Cardiac muscle cell (in vitro differentiated cells and primary cell): ENCODE results near the gene CXADR. TPM values are rescaled to one million over a fixed set of nuclear protein-coding genes. Genes with fewer than 3 reads are reported as not detected.

Experiments
- DNase-seq, 2 donors: peaks; one replicate each; pipeline versions ENCODE4 v3.0.0 to v3.0.0-alpha.2; 2010 to 2017; ENCODE audit warnings: low read depth in 1 of 2, low spot score in 1 of 2
- H3K27ac ChIP-seq: fragments of 200-600 bp; sonication (generic); 2 replicates; pipeline ENCODE4 v1.5.1; 2016
- H3K27me3 ChIP-seq: fragments of 200-600 bp; sonication (generic); 2 replicates; pipeline ENCODE4 v1.6.0; 2016; ENCODE audit warnings: control low read depth
- H3K36me3 ChIP-seq: fragments of 200-600 bp; sonication (generic); 2 replicates; pipeline ENCODE4 v1.5.1; 2016; ENCODE audit warnings: control low read depth
- H3K4me1 ChIP-seq: fragments of 200-600 bp; sonication (generic); 2 replicates; pipeline ENCODE4 v1.8.1; 2017; ENCODE audit warnings: low read depth, mild to moderate bottlenecking, mixed run types
- H3K4me3 ChIP-seq: fragments of 200-600 bp; sonication (generic); 2 replicates; pipeline ENCODE4 v1.5.1; 2016; ENCODE audit warnings: mild to moderate bottlenecking
- H3K9me3 ChIP-seq: fragments of 200-600 bp; sonication (generic); 2 replicates; pipeline ENCODE4 v1.5.1; 2017; ENCODE audit warnings: low read depth, mild to moderate bottlenecking, control low read depth
- polyA plus RNA-seq: library from polyadenylated mRNA; unstranded; fragments of >200 nt; fragmentation: Nextera tagmentation; extraction: Ambion mirVana; gene quantifications from 2 replicates; pipeline ENCODE4 v1.2.1, GENCODE V29; 2016
- total RNA-seq: library from RNA; depleted of rRNA; stranded (reverse); fragments of >200 nt; gene quantifications from 2 replicates; pipeline ENCODE4 v1.2.3, GENCODE V29; 2016
- TF ChIP-seq, protein P1 (sequence below): IDR thresholded peaks from 2 replicates; pipeline ENCODE4 v1.5.1; 2012; ENCODE audit warnings: low read depth, mild to moderate bottlenecking, low read length

Gene CXADR
- total and polyA plus RNA-seq, 2 experiments from 2014 or later, result 49.6 to 57.1 TPM

DNA sequence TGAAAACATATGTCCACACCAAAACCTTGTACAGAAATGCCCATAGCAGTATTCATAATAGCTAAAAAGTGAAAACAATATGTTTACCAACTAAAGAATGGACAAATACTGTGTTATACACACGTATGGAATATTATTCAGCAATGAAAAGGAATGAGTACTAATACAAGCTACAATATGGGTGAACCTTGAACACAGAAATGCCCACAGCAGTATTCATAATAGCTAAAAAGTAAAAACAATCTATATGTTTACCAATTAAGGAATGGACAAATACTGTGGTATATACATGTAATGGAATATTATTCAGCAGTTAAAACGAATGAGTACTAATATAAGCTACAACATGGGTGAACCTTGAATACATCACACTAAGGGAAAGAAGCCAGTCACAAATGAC lies 96.8 kb downstream of the CXADR start:
- H3K27ac ChIP-seq, result no peak overlapping the region
- no peak for DNase-seq
- H3K9me3 ChIP-seq, result no peaks in the 10 kb centered on the region
- H3K4me3 ChIP-seq, result no peak overlapping the region
- peaks cover 6% of the 10 kb centered on the region for H3K36me3 ChIP-seq
- no peaks in the 10 kb centered on the region for H3K27me3 ChIP-seq
- TF ChIP-seq, protein P1, sequence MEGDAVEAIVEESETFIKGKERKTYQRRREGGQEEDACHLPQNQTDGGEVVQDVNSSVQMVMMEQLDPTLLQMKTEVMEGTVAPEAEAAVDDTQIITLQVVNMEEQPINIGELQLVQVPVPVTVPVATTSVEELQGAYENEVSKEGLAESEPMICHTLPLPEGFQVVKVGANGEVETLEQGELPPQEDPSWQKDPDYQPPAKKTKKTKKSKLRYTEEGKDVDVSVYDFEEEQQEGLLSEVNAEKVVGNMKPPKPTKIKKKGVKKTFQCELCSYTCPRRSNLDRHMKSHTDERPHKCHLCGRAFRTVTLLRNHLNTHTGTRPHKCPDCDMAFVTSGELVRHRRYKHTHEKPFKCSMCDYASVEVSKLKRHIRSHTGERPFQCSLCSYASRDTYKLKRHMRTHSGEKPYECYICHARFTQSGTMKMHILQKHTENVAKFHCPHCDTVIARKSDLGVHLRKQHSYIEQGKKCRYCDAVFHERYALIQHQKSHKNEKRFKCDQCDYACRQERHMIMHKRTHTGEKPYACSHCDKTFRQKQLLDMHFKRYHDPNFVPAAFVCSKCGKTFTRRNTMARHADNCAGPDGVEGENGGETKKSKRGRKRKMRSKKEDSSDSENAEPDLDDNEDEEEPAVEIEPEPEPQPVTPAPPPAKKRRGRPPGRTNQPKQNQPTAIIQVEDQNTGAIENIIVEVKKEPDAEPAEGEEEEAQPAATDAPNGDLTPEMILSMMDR, result no peak
- H3K4me1 ChIP-seq, result peaks cover 7% of the 10 kb centered on the region

DNA sequence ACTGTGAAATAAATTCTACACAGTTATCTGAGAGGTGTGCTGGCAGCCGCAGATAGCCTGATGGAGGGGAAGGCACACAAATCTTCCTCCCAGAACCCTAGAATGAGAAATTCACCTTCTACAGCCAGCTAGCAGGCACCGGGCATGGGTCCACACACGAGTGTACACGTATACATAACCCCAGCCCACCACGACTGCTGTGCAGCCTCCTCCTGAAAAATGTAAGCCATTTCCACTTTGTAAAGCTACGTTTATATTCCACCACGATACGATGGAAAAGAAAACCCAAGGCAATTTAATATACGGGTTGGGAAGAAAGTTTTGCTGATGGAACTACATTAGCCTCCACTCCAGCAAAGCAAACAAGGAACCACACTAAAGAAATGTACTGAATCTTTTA lies 98.1 kb downstream of the CXADR start:
- peak in 1 of 2 donors; percentile 22 for DNase-seq
- Histone ChIP-seq H3K27me3 (no peaks in the 10 kb centered on the region), H3K36me3 (peaks cover 3% of the 10 kb centered on the region), H3K4me3 (peak overlapping the region; percentile 96), H3K9me3 (no peaks in the 10 kb centered on the region), H3K4me1 (peaks cover 7% of the 10 kb centered on the region), H3K27ac (no peak overlapping the region)
- TF ChIP-seq, protein P1, result no peak

DNA sequence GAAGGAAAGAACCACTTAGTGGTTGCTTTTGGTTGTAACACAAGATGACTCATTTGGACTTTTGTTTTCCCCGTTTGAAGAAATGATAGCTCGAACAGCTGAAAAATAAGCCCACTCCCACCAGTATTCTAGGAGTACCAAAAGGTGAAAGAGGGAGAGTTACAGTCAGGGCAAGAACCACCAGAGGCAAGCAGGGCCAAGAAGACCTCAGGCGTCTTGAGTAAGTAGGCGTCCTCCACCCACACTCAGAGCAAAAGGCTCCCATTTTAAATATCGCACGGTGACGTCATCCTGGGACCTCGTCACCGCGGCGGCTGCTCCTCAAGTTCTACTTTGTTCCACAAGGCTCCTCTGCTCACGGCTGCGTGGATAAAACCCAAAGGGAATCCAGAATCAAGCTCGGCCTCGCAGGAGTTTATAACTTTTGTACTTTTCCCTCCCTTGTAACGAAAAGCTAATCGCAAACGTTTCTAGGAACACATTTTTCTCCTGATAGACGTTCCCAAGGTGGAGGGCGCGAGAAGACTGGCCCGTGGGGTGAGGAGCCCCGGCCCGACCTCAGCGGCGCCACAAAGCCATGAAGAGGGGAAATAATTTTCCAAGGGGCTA lies 98.7 kb downstream of the CXADR start:
- H3K4me3 ChIP-seq, result peak overlapping the region; percentile 96
- no peaks in the 10 kb centered on the region for H3K36me3 ChIP-seq
- H3K27ac ChIP-seq, result no peak overlapping the region
- TF ChIP-seq, protein P1, result no peak
- DNase-seq, result peak; percentile 61 to 94
- H3K9me3 ChIP-seq, result no peaks in the 10 kb centered on the region
- H3K4me1 ChIP-seq, result peaks cover 7% of the 10 kb centered on the region
- H3K27me3 ChIP-seq, result no peaks in the 10 kb centered on the region

DNA sequence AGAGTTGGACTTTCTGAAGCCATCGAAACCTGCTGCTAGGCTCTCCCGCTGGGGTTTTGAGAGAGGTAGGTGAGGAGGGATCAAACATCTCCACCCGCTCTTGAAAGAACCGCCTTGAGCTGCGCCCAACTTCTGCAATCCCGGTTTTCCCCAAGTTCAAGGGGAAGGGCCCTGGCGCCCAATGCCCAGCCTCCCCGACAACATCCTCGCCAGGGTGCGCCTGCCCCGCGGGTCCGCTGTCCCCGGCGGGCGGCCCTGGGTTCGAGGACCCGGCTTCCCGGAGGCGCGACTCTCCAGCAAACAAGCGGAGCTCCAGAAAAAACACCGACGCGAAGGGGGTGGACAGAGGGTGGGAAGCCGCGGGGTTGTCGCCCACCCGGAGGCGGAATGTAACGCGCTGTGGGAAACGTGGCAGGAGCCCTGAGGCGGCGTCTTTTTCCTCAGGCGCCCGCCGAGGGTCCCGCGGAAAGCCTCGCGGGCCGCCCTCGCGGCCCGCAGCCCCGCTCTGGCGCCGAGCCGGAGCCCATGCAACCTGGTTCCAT lies 99.3 kb downstream of the CXADR start:
- H3K9me3 ChIP-seq, result no peaks in the 10 kb centered on the region
- H3K27ac ChIP-seq, result peak overlapping the region; percentile 60
- H3K4me1 ChIP-seq, result peaks cover 7% of the 10 kb centered on the region
- no peaks in the 10 kb centered on the region for H3K27me3 ChIP-seq
- DNase-seq, result peak; percentile 21 to 59
- H3K36me3 ChIP-seq, result no peaks in the 10 kb centered on the region
- TF ChIP-seq, protein P1, result no peak
- H3K4me3 ChIP-seq, result peak overlapping the region; percentile 96

DNA sequence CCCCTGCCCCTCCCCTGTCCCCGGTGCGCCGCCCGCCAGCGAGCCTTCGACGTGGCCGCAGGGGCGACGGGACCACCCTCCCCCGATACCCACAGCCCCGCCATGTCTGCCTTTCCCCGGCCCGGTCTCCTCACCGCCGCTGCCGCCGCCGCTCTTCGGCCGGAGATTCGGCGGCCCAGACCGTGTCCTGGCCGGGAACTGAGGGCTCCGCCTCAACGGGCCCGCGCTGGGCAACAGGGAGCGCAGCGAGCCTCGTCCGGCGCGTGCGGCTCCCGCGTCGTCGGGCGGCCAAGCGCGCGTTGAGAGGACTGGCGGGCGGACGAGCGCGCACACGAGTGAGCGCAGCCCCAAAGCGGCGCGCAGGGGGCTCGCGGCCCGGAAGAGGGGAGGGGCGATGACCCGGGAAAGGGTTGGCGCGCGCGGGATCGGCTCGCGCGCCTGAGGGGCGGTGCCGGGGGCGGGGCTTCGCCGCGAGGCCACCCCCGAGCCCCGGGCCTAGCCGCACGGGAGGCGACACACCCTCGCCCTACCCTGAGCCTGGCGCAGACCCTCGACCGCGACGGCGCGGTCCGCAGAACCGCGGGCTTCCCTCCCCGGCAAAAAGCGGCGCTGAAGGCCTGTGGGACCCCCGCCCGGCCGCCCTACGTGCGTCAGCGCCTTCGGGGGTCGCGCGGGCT lies 99.9 kb downstream of the CXADR start, which contains the start of gene BTG3:
BTG3 (minus strand) TSS at position 337 of the 677 bp plus-strand sequence. CDS start 3,757 bp downstream, outside the sequence.
- Histone ChIP-seq H3K27me3 (no peaks in the 10 kb centered on the region), H3K4me1 (peaks cover 7% of the 10 kb centered on the region), H3K27ac (peak within 1 kb of the TSS; percentile 60), H3K9me3 (no peaks in the 10 kb centered on the region), H3K4me3 (peak within 1 kb of the TSS; percentile 96), H3K36me3 (no peaks in the 10 kb centered on the region)
- DNase-seq, result peak; percentile 87 to 91
- TF ChIP-seq, protein P1, result no peak
